Small intestine (tissue), 7 donors: ENCODE measurements around the gene TBC1D19. TPM values are rescaled to one million over a fixed set of nuclear protein-coding genes. Genes with fewer than 3 reads are reported as not detected.

Source experiments
- DNase-seq, 2 donors: peaks; one replicate each; pipeline versions ENCODE4 v3.0.0 to v3.0.0-alpha.2; 2013
- FAIRE-seq: peaks from 2 replicates; lab custom pipeline; 2012; peaks lifted over from hg19 to GRCh38; lab: Jason Lieb, UNC
- H3K27ac ChIP-seq, 3 donors: one replicate each; pipeline ENCODE4 v1.5.1; 2013; ENCODE audit warnings: low read length in 2 of 3, mild to moderate bottlenecking in 2 of 3, control low read depth in 1 of 3, inconsistent platforms in 1 of 3, low read depth in 1 of 3, moderate library complexity in 1 of 3
- H3K27me3 ChIP-seq, 3 donors: one replicate each; pipeline ENCODE4 v1.6.1; 2013; ENCODE audit warnings: low read length in 3 of 3, inconsistent platforms in 1 of 3; ENCODE audit not compliant: control insufficient read depth in 3 of 3, insufficient read depth in 3 of 3
- H3K36me3 ChIP-seq, 3 donors: one replicate each; pipeline ENCODE4 v1.6.1; 2013; ENCODE audit warnings: low read length in 3 of 3, inconsistent platforms in 1 of 3, low read depth in 1 of 3, mild to moderate bottlenecking in 1 of 3, moderate library complexity in 1 of 3; ENCODE audit not compliant: control insufficient read depth in 3 of 3, insufficient read depth in 2 of 3
- H3K4me1 ChIP-seq, 3 donors: one replicate each; pipeline ENCODE4 v1.6.1; 2013; ENCODE audit warnings: low read length in 2 of 3, inconsistent platforms in 1 of 3, low read depth in 1 of 3, mild to moderate bottlenecking in 1 of 3, moderate library complexity in 1 of 3; ENCODE audit not compliant: control insufficient read depth in 3 of 3, insufficient read depth in 2 of 3
- H3K4me3 ChIP-seq, 3 donors: one replicate each; pipeline ENCODE4 v1.5.1; 2013; ENCODE audit warnings: low read length in 3 of 3, control low read depth in 1 of 3, inconsistent platforms in 1 of 3, low read depth in 1 of 3, mild to moderate bottlenecking in 1 of 3, moderate library complexity in 1 of 3
- H3K9me3 ChIP-seq, 2 donors: one replicate each; pipeline ENCODE4 v1.6.1; 2013; ENCODE audit warnings: low read depth in 1 of 2, low read length in 1 of 2; ENCODE audit not compliant: control insufficient read depth in 2 of 2, insufficient read depth in 1 of 2
- WGBS, 3 donors: extraction: QIAGEN DNeasy Blood & Tissue Kit; methylation state at CpG; one replicate each; pipeline ENCODE4 v1.1.7; 2013; 5-methylcytosine and 5-hydroxymethylcytosine counted together
- polyA plus RNA-seq, 4 donors: library from polyadenylated mRNA; stranded (reverse) in 3 of 4; unstranded in 1 of 4; fragments of 200-250 nt in 3 of 4; fragments of 120-200 nt in 1 of 4; gene quantifications; one replicate each; pipeline versions ENCODE4 v1.2.1 to v1.2.3, GENCODE V29; 2013
- donor health status: healthy with polysubstance abuse.
- donor health status: control.
- donor health status: control.
- donor health status: Bipolar disorder and iron deficiency.
- donor health status: healthy.

The TBC1D19 gene
- polyA plus RNA-seq, 4 donors = 1.1 to 7.4 (median 2.1) TPM; not detected in 1

- H3K4me3 ChIP-seq = no peak overlapping the region
- FAIRE-seq = no peak
- WGBS, 3 donors = 76 to 83% (median 77%) methylated on average over 1 of the region's 1 CpG
Measured at GRCh38 chr4:26751838-26752237, 168.0 kb downstream of the TBC1D19 start.

GRCh38 chr4:26753187-26753586 lies 169.3 kb downstream of the TBC1D19 start:
- Histone ChIP-seq H3K27ac (no peak overlapping the region), H3K27me3 (no peaks in the 10 kb centered on the region), H3K4me3 (no peak overlapping the region), H3K36me3 (peaks cover 0 to 4% (median 0%) of the 10 kb centered on the region in 3 donors), H3K4me1 (no peaks in the 10 kb centered on the region), H3K9me3 (no peaks in the 10 kb centered on the region)
- DNase-seq = no peak
- FAIRE-seq = no peak
- 90 to 97% (median 93%) methylated on average over 2 of the region's 2 CpGs for WGBS, 3 donors

More at GRCh38 chr4:26751838-26752237, 168.0 kb downstream of the TBC1D19 start:
- Histone ChIP-seq H3K9me3 (no peaks in the 10 kb centered on the region), H3K27me3 (no peaks in the 10 kb centered on the region), H3K36me3 (peaks cover 0 to 4% (median 0%) of the 10 kb centered on the region in 3 donors), H3K27ac (no peak overlapping the region), H3K4me1 (no peaks in the 10 kb centered on the region)
- no peak for DNase-seq

- Histone ChIP-seq H3K36me3 (peaks cover 0 to 4% (median 0%) of the 10 kb centered on the region in 3 donors), H3K27me3 (no peaks in the 10 kb centered on the region), H3K4me3 (no peak overlapping the region), H3K9me3 (no peaks in the 10 kb centered on the region), H3K4me1 (no peaks in the 10 kb centered on the region), H3K27ac (no peak overlapping the region)
- 76 to 90% (median 89%) methylated on average over 10 of the region's 10 CpGs for WGBS, 3 donors
- FAIRE-seq (no peak), DNase-seq (no peak)
Measured at GRCh38 chr4:26753617-26754016, 169.7 kb downstream of the TBC1D19 start.

- DNase-seq (no peak), FAIRE-seq (no peak)
- peaks cover 0 to 3% (median 0%) of the 10 kb centered on the region in 3 donors for H3K4me1 ChIP-seq
- no peak overlapping the region for H3K27ac ChIP-seq
- H3K4me3 ChIP-seq = no peak overlapping the region
- no peaks in the 10 kb centered on the region for H3K9me3 ChIP-seq
- no peaks in the 10 kb centered on the region for H3K27me3 ChIP-seq
- 87 to 100% (median 93%) methylated on average over 1 of the region's 1 CpG for WGBS, 3 donors
- peaks cover 0 to 3% (median 0%) of the 10 kb centered on the region in 3 donors for H3K36me3 ChIP-seq
Measured at GRCh38 chr4:26757751-26758150, 173.9 kb downstream of the TBC1D19 start.

- DNase-seq (no peak), FAIRE-seq (no peak)
- Histone ChIP-seq H3K4me3 (no peak overlapping the region), H3K27me3 (no peaks in the 10 kb centered on the region), H3K36me3 (peaks cover 0 to 3% (median 0%) of the 10 kb centered on the region in 3 donors), H3K9me3 (no peaks in the 10 kb centered on the region), H3K27ac (no peak overlapping the region), H3K4me1 (peaks cover 0 to 4% (median 0%) of the 10 kb centered on the region in 3 donors)
- 70 to 85% (median 83%) methylated on average over 1 of the region's 1 CpG for WGBS, 3 donors
Measured at GRCh38 chr4:26758899-26759298, 175.0 kb downstream of the TBC1D19 start.

GRCh38 chr4:26762650-26763049 lies 178.8 kb downstream of the TBC1D19 start:
- peak; percentile 50 to 54 for DNase-seq
- H3K4me3 ChIP-seq = no peak overlapping the region
- H3K27ac ChIP-seq = no peak overlapping the region

GRCh38 chr4:26763063-26763462 lies 179.2 kb downstream of the TBC1D19 start:
- H3K36me3 ChIP-seq = peaks cover 0 to 3% (median 0%) of the 10 kb centered on the region in 3 donors
- DNase-seq = no peak
- no peak overlapping the region for H3K27ac ChIP-seq
- H3K4me3 ChIP-seq = no peak overlapping the region
- H3K27me3 ChIP-seq = no peaks in the 10 kb centered on the region
- no peaks in the 10 kb centered on the region for H3K9me3 ChIP-seq
- WGBS, 3 donors = 23 to 40% (median 35%) methylated on average over 2 of the region's 2 CpGs
- peaks cover 0 to 4% (median 0%) of the 10 kb centered on the region in 3 donors for H3K4me1 ChIP-seq
- FAIRE-seq = no peak

More at GRCh38 chr4:26762650-26763049, 178.8 kb downstream of the TBC1D19 start:
- Histone ChIP-seq H3K4me1 (peaks cover 0 to 4% (median 0%) of the 10 kb centered on the region in 3 donors), H3K27me3 (no peaks in the 10 kb centered on the region), H3K36me3 (peaks cover 0 to 3% (median 0%) of the 10 kb centered on the region in 3 donors), H3K9me3 (no peaks in the 10 kb centered on the region)
- WGBS, 3 donors = 25 to 53% (median 34%) methylated on average over 2 of the region's 2 CpGs
- no peak for FAIRE-seq

- no peak overlapping the region for H3K4me3 ChIP-seq
- peaks cover 0 to 4% (median 0%) of the 10 kb centered on the region in 3 donors for H3K4me1 ChIP-seq
- no peaks in the 10 kb centered on the region for H3K9me3 ChIP-seq
- FAIRE-seq (no peak), DNase-seq (no peak)
- H3K36me3 ChIP-seq = peaks cover 0 to 3% (median 0%) of the 10 kb centered on the region in 3 donors
- no peak overlapping the region for H3K27ac ChIP-seq
- no peaks in the 10 kb centered on the region for H3K27me3 ChIP-seq
- WGBS, 3 donors = 88 to 95% (median 94%) methylated on average over 3 of the region's 3 CpGs
Measured at GRCh38 chr4:26763648-26764047, 179.8 kb downstream of the TBC1D19 start.

- no peak for FAIRE-seq
- peaks cover 0 to 3% (median 0%) of the 10 kb centered on the region in 3 donors for H3K36me3 ChIP-seq
- peaks cover 0 to 4% (median 0%) of the 10 kb centered on the region in 3 donors for H3K4me1 ChIP-seq
- 91 to 96% (median 95%) methylated on average over 1 of the region's 1 CpG for WGBS, 3 donors
- no peaks in the 10 kb centered on the region for H3K9me3 ChIP-seq
- no peaks in the 10 kb centered on the region for H3K27me3 ChIP-seq
- no peak overlapping the region for H3K27ac ChIP-seq
- no peak overlapping the region for H3K4me3 ChIP-seq
- DNase-seq = no peak
Measured at GRCh38 chr4:26764231-26764630, 180.3 kb downstream of the TBC1D19 start.
